Measurements from ENCODE around the gene R3HDM2. TPM values are rescaled to one million over a fixed set of nuclear protein-coding genes. Genes with fewer than 3 reads are reported as not detected.
A peak's percentile ranks its signal among the peaks of the same experiment; 100 is the strongest.

R3HDM2 gene
- total RNA-seq, 1 experiment from 2014 or later: 45.4 TPM

GRCh38 chr12:57215668-57216013 is 215.2 kb downstream of the R3HDM2 start:
- ChIA-PET POLR2A (no interaction called here), RAD21 (ENCODE audit: low non-redundant PET in 1 of 2, low total read pairs in 2 of 2, uncharacterized antibody in 2 of 2, unreplicated experiment in 2 of 2) (interaction anchor here in 1 of 2 experiments (1.1 kb wide), 1 partner anchor 28 kb away, joined by 4 read pairs; no protein-coding TSS in a partner anchor), CTCF (interaction anchor here (1.2 to 4.2 kb wide), 2 partner anchors 13 to 28 kb away, joined by 3 to 103 read pairs; no protein-coding TSS in a partner anchor)
- H3K4me1 ChIP-seq (ENCODE audit: control insufficient read depth in 1 of 2, insufficient read depth in 2 of 2, low read length in 2 of 2): peaks cover 17 to 50% of the 10 kb centered on the region in 2 experiments
- ATAC-seq: no peak
- TF ChIP-seq YY1 (IDR thresholded peaks at IDR 0.05; ENCODE audit: extremely low read depth, insufficient replicate concordance, low read depth, low read length) (no peak), EZH2 (IDR thresholded peaks at IDR 0.05) (no peak), EZH2phosphoT487 (IDR thresholded peaks at IDR 0.05; ENCODE audit: borderline replicate concordance) (no peak), TCF7L2 (IDR thresholded peaks at IDR 0.05; ENCODE audit: borderline replicate concordance, extremely low read depth, insufficient read depth, insufficient read length) (no peak), SRF (IDR thresholded peaks at IDR 0.05; ENCODE audit: low read depth) (no peak), ATF3 (IDR thresholded peaks at IDR 0.05) (no peak), CBX3 (IDR thresholded peaks at IDR 0.05; ENCODE audit: low read depth) (no peak), FOSL1 (IDR thresholded peaks at IDR 0.05; ENCODE audit: low read depth) (no peak), ZFX (IDR thresholded peaks at IDR 0.05) (no peak)
- peak overlapping the region; percentile 97; the same call in 1 of the 2 replicates for H3K4me2 ChIP-seq (ENCODE audit: low read length)
- no peak overlapping the region for H3K9ac ChIP-seq (ENCODE audit: low read length)
- H3K4me3 ChIP-seq (replicated peaks in 1 of 2; ENCODE audit: low read depth in 1 of 2, low read length in 2 of 2): no peak overlapping the region
- intact Hi-C loops (cut with micrococcal nuclease): no loop called here
- BruUV-seq (replicated peaks): no TSS peak
- H4K20me1 ChIP-seq (ENCODE audit: insufficient read depth): no peaks in the 10 kb centered on the region
- H3K79me2 ChIP-seq (ENCODE audit: insufficient read depth, low read length): no peaks in the 10 kb centered on the region
- H3K27me3 ChIP-seq (ENCODE audit: insufficient read depth, low read length): no peaks in the 10 kb centered on the region
- H3K9me3 ChIP-seq (ENCODE audit: control insufficient read depth in 1 of 2, insufficient read depth in 1 of 2, low read depth in 1 of 2, low read length in 2 of 2): no peaks in the 10 kb centered on the region
- no peaks in the 10 kb centered on the region for H3K36me3 ChIP-seq (ENCODE audit: control insufficient read depth in 1 of 2, insufficient read depth in 2 of 2, low read length in 2 of 2)
- H3K9me2 ChIP-seq (ENCODE audit: insufficient read depth): no peaks in the 10 kb centered on the region
- no peak overlapping the region for H3K27ac ChIP-seq (ENCODE audit: low read depth, low read length)
- no peak for DNase-seq (ENCODE audit: low read depth, low spot score)
- no peak overlapping the region for H2AFZ ChIP-seq (ENCODE audit: low read depth, low read length, poor library complexity, severe bottlenecking)

GRCh38 chr12:57215065-57215464 is 215.8 kb downstream of the R3HDM2 start:
- Histone ChIP-seq H3K9me2 (ENCODE audit: insufficient read depth) (no peaks in the 10 kb centered on the region), H3K79me2 (ENCODE audit: insufficient read depth, low read length) (no peaks in the 10 kb centered on the region), H4K20me1 (ENCODE audit: insufficient read depth) (no peaks in the 10 kb centered on the region), H2AFZ (ENCODE audit: low read depth, low read length, poor library complexity, severe bottlenecking) (no peak overlapping the region), H3K4me2 (ENCODE audit: low read length) (no peak overlapping the region), H3K4me1 (ENCODE audit: control insufficient read depth in 1 of 2, insufficient read depth in 2 of 2, low read length in 2 of 2) (peaks cover 17 to 50% of the 10 kb centered on the region in 2 experiments), H3K9ac (ENCODE audit: low read length) (no peak overlapping the region), H3K4me3 (replicated peaks in 1 of 2; ENCODE audit: low read depth in 1 of 2, low read length in 2 of 2) (no peak overlapping the region), H3K27me3 (ENCODE audit: insufficient read depth, low read length) (no peaks in the 10 kb centered on the region), H3K27ac (ENCODE audit: low read depth, low read length) (no peak overlapping the region), H3K36me3 (ENCODE audit: control insufficient read depth in 1 of 2, insufficient read depth in 2 of 2, low read length in 2 of 2) (no peaks in the 10 kb centered on the region), H3K9me3 (ENCODE audit: control insufficient read depth in 1 of 2, insufficient read depth in 1 of 2, low read depth in 1 of 2, low read length in 2 of 2) (no peaks in the 10 kb centered on the region)
- BruUV-seq (replicated peaks): no TSS peak
- RAD21 ChIA-PET (ENCODE audit: low non-redundant PET in 1 of 2, low total read pairs in 2 of 2, uncharacterized antibody in 2 of 2, unreplicated experiment in 2 of 2): no interaction called here
- intact Hi-C loops (cut with micrococcal nuclease): no loop called here
- CTCF ChIA-PET: interaction anchor here (1.3 to 4.2 kb wide), 3 partner anchors 29 to 244 kb away, joined by 4 to 103 read pairs (median 17); partner anchors contain the start of genes GLI1 and INHBE
- ATAC-seq (no peak), DNase-seq (ENCODE audit: low read depth, low spot score) (no peak)
- POLR2A ChIA-PET: no interaction called here
- TF ChIP-seq FOSL1 (IDR thresholded peaks at IDR 0.05; ENCODE audit: low read depth): no peak
- no peak for TF ChIP-seq EZH2phosphoT487 (IDR thresholded peaks at IDR 0.05; ENCODE audit: borderline replicate concordance)
- TF ChIP-seq MAX (IDR thresholded peaks at IDR 0.05): no peak
- TF ChIP-seq SIN3A (IDR thresholded peaks at IDR 0.05; ENCODE audit: low read depth): no peak
- no peak for TF ChIP-seq ZBTB33 (IDR thresholded peaks at IDR 0.05; ENCODE audit: extremely low read depth, insufficient replicate concordance, low read length)
- TF ChIP-seq ATF3 (IDR thresholded peaks at IDR 0.05): no peak
- TF ChIP-seq ZFX (IDR thresholded peaks at IDR 0.05): no peak
- TF ChIP-seq EGR1 (IDR thresholded peaks at IDR 0.05; ENCODE audit: low read depth): no peak
- TF ChIP-seq CTCF (IDR thresholded peaks at IDR 0.05 in 2 of 3, conservative IDR thresholded peaks at IDR 0.05 in 1 of 3; ENCODE audit: borderline replicate concordance in 1 of 3, insufficient read depth in 1 of 3, low read depth in 2 of 3, low read length in 2 of 3): no peak
- no peak for TF ChIP-seq POLR2AphosphoS5 (IDR thresholded peaks at IDR 0.05; ENCODE audit: low read depth, low read length)
- TF ChIP-seq ZNF274 (IDR thresholded peaks at IDR 0.05; ENCODE audit: low read depth, low read length): no peak

All from HCT116 (cell line).